HG02571 (cell line): ENCODE results near the gene STPG2.

Experiments
- ATAC-seq: cut with Tn5 transposase; IDR thresholded peaks from one replicate; pipeline ENCODE4 v1.9.1; 2021; ENCODE audit warnings: mild to moderate bottlenecking, moderate library complexity; ENCODE audit not compliant: unreplicated experiment

The STPG2 gene

GRCh38 chr4:98143001-98143899 lies at the start of gene STPG2:
Gene STPG2 (minus strand): TSS chr4:98143476.
- ATAC-seq, result peak; percentile 99

DNA sequence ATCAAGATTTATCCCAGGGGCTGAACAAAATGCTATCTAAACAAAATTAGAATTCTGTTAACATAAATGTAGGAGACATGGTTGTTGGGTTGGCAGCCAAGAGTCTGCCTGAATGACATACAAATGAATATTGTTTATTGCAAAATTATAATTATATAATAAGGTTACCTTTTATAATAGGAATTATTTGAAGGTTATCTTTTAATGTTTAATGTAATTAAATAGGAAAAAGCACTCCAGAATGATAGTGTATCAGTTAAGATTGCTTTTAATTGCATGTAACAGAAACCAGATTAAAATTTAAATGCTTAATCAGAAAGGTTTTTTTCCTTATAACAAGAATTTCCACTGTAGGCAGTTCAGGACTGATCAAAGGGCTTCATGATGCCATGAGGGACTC lies 42.0 kb upstream of the STPG2 start:
- ATAC-seq, result no peak

- no peak for ATAC-seq
Observed at GRCh38 chr4:98181809-98182208, 38.5 kb upstream of the STPG2 start.

GRCh38 chr4:98179951-98180350 lies 36.7 kb upstream of the STPG2 start:
- no peak for ATAC-seq

- ATAC-seq, result no peak
Observed at GRCh38 chr4:98176531-98176930, 33.3 kb upstream of the STPG2 start.

DNA sequence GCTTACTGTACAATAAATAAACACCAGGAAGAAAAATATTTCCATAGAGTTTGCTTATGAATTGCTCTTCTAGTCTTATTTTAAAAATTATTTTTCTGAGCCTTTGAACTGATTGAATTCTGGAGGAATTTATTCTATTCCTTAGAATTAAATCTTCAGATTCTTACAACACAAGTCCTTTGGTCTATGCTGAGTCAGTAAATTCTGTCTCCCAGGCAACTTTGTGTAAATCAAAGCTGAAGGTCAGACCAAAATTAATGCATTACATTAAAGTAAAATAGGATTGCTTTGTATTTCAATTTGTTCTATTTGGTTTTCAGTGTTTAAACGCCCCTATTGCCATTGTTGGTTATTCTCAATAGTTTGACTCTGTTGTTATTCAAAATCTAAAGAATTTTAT lies 26.8 kb upstream of the STPG2 start:
- ATAC-seq, result no peak

GRCh38 chr4:98166731-98167041 lies 23.4 kb upstream of the STPG2 start:
- ATAC-seq, result no peak

GRCh38 chr4:98166025-98166730 lies 22.9 kb upstream of the STPG2 start:
- ATAC-seq, result no peak

- no peak for ATAC-seq
Observed at GRCh38 chr4:98162696-98163095, 19.4 kb upstream of the STPG2 start.

DNA sequence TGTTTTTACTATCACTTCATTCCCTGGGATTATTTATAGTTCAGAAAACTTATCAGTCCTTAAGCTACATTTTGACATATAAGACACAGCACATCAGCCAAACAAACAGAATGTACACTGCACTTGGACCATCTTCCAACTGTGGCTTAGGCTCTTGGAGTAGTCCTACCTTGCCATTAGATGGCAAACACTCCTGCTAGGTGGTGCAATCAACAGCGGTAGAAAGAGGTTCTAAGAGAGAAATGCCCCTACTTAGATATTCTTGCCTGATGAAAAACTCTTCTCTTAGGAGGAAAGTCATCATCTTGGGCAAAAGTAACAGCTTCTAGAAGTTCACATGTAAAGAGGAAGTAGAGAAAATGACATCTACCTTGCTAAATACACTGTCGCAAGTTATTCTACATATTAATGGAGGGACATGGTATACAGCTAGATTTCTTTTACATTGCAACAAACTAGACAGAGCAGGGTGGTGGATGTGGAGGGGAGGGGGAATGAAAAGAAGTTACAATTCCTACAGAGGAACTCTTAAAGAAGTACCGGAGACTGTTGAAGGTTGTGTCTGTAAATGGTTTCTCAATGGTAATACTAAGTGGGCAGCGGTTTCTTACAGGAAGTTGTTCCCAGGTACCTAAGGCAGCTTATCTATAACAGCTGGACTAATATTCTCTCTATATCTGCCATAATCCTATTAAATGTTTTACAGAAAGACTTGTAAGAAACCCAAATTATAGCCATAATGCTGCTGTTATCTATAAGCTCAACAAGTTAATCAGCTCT lies 8.1 kb upstream of the STPG2 start:
- no peak for ATAC-seq

- no peak for ATAC-seq
Observed at GRCh38 chr4:98150092-98150761, 7.0 kb upstream of the STPG2 start.

- ATAC-seq, result no peak
Observed at GRCh38 chr4:98148856-98149255, 5.6 kb upstream of the STPG2 start.

DNA sequence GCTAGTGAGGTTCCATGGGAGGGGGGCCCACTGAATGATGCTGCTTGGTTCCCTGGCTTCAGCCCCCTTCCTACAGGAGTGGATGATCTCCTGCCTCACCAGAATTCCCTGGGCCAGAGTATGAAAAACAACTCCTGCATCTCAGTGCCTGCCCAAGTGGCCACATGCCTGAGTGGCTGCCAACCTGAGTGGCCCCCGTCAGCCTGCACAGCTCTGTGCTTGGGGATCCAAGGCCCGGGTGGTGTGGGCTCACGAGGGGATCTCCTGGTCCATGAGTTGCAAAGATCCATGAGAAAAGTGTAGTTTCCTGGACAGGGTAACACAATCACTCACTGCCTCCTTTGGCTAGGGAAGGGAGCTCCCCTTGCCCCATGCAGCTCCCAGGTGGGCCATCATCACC lies 17.1 kb downstream of the STPG2 start:
- no peak for ATAC-seq

GRCh38 chr4:98125585-98125984 lies 17.7 kb downstream of the STPG2 start:
- no peak for ATAC-seq

GRCh38 chr4:98117363-98117762 lies 25.9 kb downstream of the STPG2 start:
- ATAC-seq, result no peak

DNA sequence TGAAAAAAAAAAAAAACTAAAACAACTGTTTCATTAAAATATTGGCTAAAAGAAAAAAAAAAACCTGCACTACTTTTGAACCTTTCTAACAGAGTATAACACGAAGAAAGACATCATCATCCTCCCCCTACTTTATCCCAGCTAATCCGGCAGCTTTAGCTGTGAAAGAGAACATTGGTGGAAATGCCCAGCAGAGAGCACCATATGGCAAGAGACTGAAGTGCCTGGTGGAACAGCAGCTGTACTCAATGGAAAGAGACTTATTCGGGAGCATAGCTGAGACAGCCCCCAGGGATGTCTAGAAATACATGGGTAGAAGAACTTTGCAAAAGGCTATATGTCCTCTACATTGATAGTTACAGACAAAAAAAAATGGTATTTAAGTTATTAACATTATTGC lies 30.3 kb downstream of the STPG2 start:
- no peak for ATAC-seq

DNA sequence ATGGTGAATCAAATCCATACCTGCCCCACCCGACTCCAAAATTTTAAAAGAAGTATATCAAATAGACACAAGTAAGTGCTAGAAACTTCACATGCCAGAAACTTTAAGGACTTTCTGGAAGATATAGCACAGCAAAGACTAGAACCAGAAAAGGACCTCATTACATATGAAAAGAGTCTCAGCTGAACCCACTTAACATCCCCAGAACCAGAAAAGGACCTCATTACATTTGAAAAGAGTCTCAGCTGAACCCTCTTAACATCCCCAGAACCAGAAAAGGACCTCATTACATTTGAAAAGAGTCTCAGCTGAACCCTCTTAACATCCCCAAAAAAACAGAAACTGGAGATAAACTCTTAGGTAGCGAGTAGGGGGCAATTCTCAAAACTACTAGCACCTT lies 32.3 kb downstream of the STPG2 start:
- no peak for ATAC-seq

GRCh38 chr4:98110214-98110613 lies 33.1 kb downstream of the STPG2 start:
- no peak for ATAC-seq

- ATAC-seq, result no peak
Observed at GRCh38 chr4:98102660-98103059, 40.6 kb downstream of the STPG2 start.

DNA sequence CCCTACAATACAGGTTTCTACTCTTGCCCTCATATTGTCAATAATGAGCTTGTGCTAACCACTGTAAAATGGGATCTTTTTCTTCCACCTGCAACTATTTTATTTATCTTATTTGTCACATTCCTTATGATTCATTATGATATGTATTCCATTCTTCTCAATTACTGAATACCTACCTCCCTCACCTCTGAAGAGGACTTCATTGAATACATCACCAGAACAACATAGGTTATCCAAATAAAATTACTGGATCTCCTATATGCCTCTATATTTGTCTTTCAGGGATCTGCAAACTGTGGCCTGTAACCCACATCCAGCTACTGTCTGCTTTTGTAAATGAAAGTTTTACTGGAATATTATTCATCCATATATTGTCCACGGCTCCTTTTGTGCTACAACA lies 41.3 kb downstream of the STPG2 start:
- ATAC-seq, result no peak

GRCh38 chr4:98098764-98099163 lies 44.5 kb downstream of the STPG2 start:
- no peak for ATAC-seq
